CD4-positive, alpha-beta T cell treated with Interleukin-4 for 1 hour (primary cell): ENCODE data around the gene GRM4.
"Not testable (repeated sequence)": the region's sequence is repeated elsewhere in the genome, so short reads cannot be mapped to it uniquely, and the experiment has no call there.

ENCODE experiments used
- DNase-seq, 2 donors: peaks; one replicate each; pipeline ENCODE4 v3.0.0-alpha.2; 2020 to 2022

Gene GRM4

GRCh38 chr6:34018961-34019606, 126.8 kb downstream of the GRM4 start:
- DNase-seq, result no peak

- DNase-seq, result no peak
Observed at GRCh38 chr6:34018026-34018425, 127.9 kb downstream of the GRM4 start.

GRCh38 chr6:34017106-34017805, 128.6 kb downstream of the GRM4 start:
- no peak for DNase-seq

GRCh38 chr6:34016573-34016972, 129.3 kb downstream of the GRM4 start:
- DNase-seq, result not testable (repeated sequence)

GRCh38 chr6:34015586-34015985, 130.3 kb downstream of the GRM4 start:
- no peak for DNase-seq

GRCh38 chr6:34011264-34011663, 134.6 kb downstream of the GRM4 start:
- DNase-seq, result no peak

GRCh38 chr6:34005901-34006531, 139.9 kb downstream of the GRM4 start:
- DNase-seq, result no peak

GRCh38 chr6:34004706-34005105, 141.2 kb downstream of the GRM4 start:
- DNase-seq, result no peak

GRCh38 chr6:34003962-34004361, 141.9 kb downstream of the GRM4 start:
- DNase-seq, result no peak

- no peak for DNase-seq
Observed at GRCh38 chr6:34001706-34002621, 143.9 kb downstream of the GRM4 start.

GRCh38 chr6:34000281-34000680, 145.6 kb downstream of the GRM4 start:
- DNase-seq, result no peak

GRCh38 chr6:33999567-33999966, 146.3 kb downstream of the GRM4 start:
- DNase-seq, result no peak

GRCh38 chr6:33998660-33999059, 147.2 kb downstream of the GRM4 start:
- no peak for DNase-seq

- DNase-seq, result no peak
Observed at GRCh38 chr6:33997265-33997664, 148.6 kb downstream of the GRM4 start.

- no peak for DNase-seq
Observed at GRCh38 chr6:33996120-33996475, 149.8 kb downstream of the GRM4 start.

- DNase-seq, result no peak
Observed at GRCh38 chr6:33995309-33996119, 150.4 kb downstream of the GRM4 start.

- DNase-seq, result no peak
Observed at GRCh38 chr6:33994472-33995308, 151.2 kb downstream of the GRM4 start.

- no peak for DNase-seq
Observed at GRCh38 chr6:33993653-33994471, 152.0 kb downstream of the GRM4 start.

- no peak for DNase-seq
Observed at GRCh38 chr6:33993091-33993490, 152.8 kb downstream of the GRM4 start.

GRCh38 chr6:33992191-33992590, 153.7 kb downstream of the GRM4 start:
- no peak for DNase-seq
